ENCODE measurements around the gene GALNS. TPM values are rescaled to one million over a fixed set of nuclear protein-coding genes. Genes with fewer than 3 reads are reported as not detected.

Gene GALNS
- polyA plus RNA-seq, 3 donors, result 17.6 to 27.3 (median 26.8) TPM

- no peak for DNase-seq (ENCODE audit: extremely low read depth in 1 of 11, low read depth in 9 of 11, low spot score in 4 of 11)
Measured at GRCh38 chr16:88812513-88813268, 44.1 kb downstream of the GALNS start.

- peak; percentile 71 to 93 (median 85) for DNase-seq (ENCODE audit: extremely low read depth in 1 of 11, low read depth in 9 of 11, low spot score in 4 of 11)
Measured at GRCh38 chr16:88811769-88812512, 44.8 kb downstream of the GALNS start, which contains the start of gene APRT. APRT (minus strand) TSS chr16:88811928; CDS start chr16:88811899, 29 bp downstream.

GRCh38 chr16:88810912-88811768 is 45.6 kb downstream of the GALNS start:
- peak in 7 of 11 donors; percentile 56 to 82 (median 73) for DNase-seq (ENCODE audit: extremely low read depth in 1 of 11, low read depth in 9 of 11, low spot score in 4 of 11)

GRCh38 chr16:88810166-88810911 is 46.4 kb downstream of the GALNS start:
- DNase-seq (ENCODE audit: extremely low read depth in 1 of 11, low read depth in 9 of 11, low spot score in 4 of 11), result no peak

GRCh38 chr16:88809676-88810165 is 47.0 kb downstream of the GALNS start:
- no peak for DNase-seq (ENCODE audit: extremely low read depth in 1 of 11, low read depth in 9 of 11, low spot score in 4 of 11)

GRCh38 chr16:88809068-88809675 is 47.6 kb downstream of the GALNS start:
- no peak for DNase-seq (ENCODE audit: extremely low read depth in 1 of 11, low read depth in 9 of 11, low spot score in 4 of 11)

GRCh38 chr16:88807626-88808453 is 48.9 kb downstream of the GALNS start:
- no peak for DNase-seq (ENCODE audit: extremely low read depth in 1 of 11, low read depth in 9 of 11, low spot score in 4 of 11)

GRCh38 chr16:88807142-88807625 is 49.6 kb downstream of the GALNS start:
- no peak for DNase-seq (ENCODE audit: extremely low read depth in 1 of 11, low read depth in 9 of 11, low spot score in 4 of 11)

- DNase-seq (ENCODE audit: extremely low read depth in 1 of 11, low read depth in 9 of 11, low spot score in 4 of 11), result no peak
Measured at GRCh38 chr16:88806491-88807111, 50.1 kb downstream of the GALNS start.

GRCh38 chr16:88805887-88806393 is 50.8 kb downstream of the GALNS start:
- no peak for DNase-seq (ENCODE audit: extremely low read depth in 1 of 11, low read depth in 9 of 11, low spot score in 4 of 11)

- DNase-seq (ENCODE audit: extremely low read depth in 1 of 11, low read depth in 9 of 11, low spot score in 4 of 11), result no peak
Measured at GRCh38 chr16:88805340-88805715, 51.4 kb downstream of the GALNS start.

- no peak for DNase-seq (ENCODE audit: extremely low read depth in 1 of 11, low read depth in 9 of 11, low spot score in 4 of 11)
Measured at GRCh38 chr16:88804552-88805339, 52.0 kb downstream of the GALNS start.

GRCh38 chr16:88804173-88804551 is 52.6 kb downstream of the GALNS start:
- DNase-seq (ENCODE audit: extremely low read depth in 1 of 11, low read depth in 9 of 11, low spot score in 4 of 11), result no peak

- peak in 8 of 11 donors; percentile 61 to 77 (median 68) for DNase-seq (ENCODE audit: extremely low read depth in 1 of 11, low read depth in 9 of 11, low spot score in 4 of 11)
Measured at GRCh38 chr16:88803264-88803987, 53.3 kb downstream of the GALNS start, which contains the start of gene CDT1. CDT1 (plus strand) TSS chr16:88803789; CDS start chr16:88803832, 43 bp downstream.

- no peak for DNase-seq (ENCODE audit: extremely low read depth in 1 of 11, low read depth in 9 of 11, low spot score in 4 of 11)
Measured at GRCh38 chr16:88800277-88800592, 56.5 kb downstream of the GALNS start.

Measured in renal cortex interstitium (tissue), 11 donors.